ENCODE measurements around the gene PLEKHA8.

GRCh38 chr7:30034501-30034900, 6.3 kb downstream of the PLEKHA8 start:
- TF ChIP-seq POLR2A (IDR thresholded peaks at IDR 0.05) (no peak), POLR2AphosphoS5 (IDR thresholded peaks at IDR 0.05) (no peak), CTCF (IDR thresholded peaks at IDR 0.05 in 8 of 11, conservative IDR thresholded peaks at IDR 0.05 in 3 of 11) (no peak)
